ENCODE measurements around the gene RAB7B. TPM values are rescaled to one million over a fixed set of nuclear protein-coding genes. Genes with fewer than 3 reads are reported as not detected.

The RAB7B gene
- total RNA-seq, 4 donors from 2014 or later: 0.27 to 0.32 TPM; not detected in 2

DNA sequence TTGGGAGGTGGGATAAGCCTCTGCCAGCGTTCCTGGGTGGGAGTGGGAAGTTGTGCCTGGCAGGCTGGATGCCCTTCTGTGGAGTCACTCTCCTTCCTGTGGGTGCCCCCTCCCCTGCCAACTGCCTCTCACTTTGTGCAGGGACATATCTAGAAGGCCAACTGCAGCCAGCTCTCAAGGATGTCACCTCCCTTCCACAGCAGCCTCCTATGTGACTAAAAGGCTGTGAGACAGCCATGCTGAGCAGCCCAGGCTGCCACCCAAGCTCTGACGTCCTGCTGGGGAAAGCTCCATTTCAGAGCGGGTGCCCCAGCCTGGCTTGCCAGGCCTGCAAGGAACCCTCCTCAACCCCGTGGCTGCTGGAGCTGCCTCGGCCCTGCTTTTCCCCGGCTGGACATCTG lies 40.4 kb downstream of the RAB7B start:
- DNase-seq: no peak
- Histone ChIP-seq H3K4me1 (no peaks in the 10 kb centered on the region), H3K27me3 (peaks cover 8% of the 10 kb centered on the region), H3K36me3 (no peaks in the 10 kb centered on the region), H3K27ac (no peak overlapping the region), H3K9me3 (no peaks in the 10 kb centered on the region), H3K4me3 (no peak overlapping the region)
- WGBS, 2 donors (ENCODE audit: low coverage in 1 of 2): 73% methylated on average over 6 of the region's 6 CpGs; no CpG with 5 or more reads in 1 of the 2 donors
- intact Hi-C loops (cut with DNase I; ENCODE audit: low total_unique reads): no loop called here
- in situ Hi-C loops (cut with MboI; ENCODE audit: low pct_ligation_motif_present in 1 of 4, low pct_unique_long_range_greater_than_20kb in 1 of 4, low sequenced_read_pairs in 3 of 4): loop anchor here in 1 of 4 donors (25.0 kb wide), 1 partner anchor 176 kb away; the partner anchor contains the start of gene RAB29
- TF ChIP-seq POLR2AphosphoS5 (IDR thresholded peaks at IDR 0.05) (no peak), CTCF (IDR thresholded peaks at IDR 0.05) (no peak), POLR2A (IDR thresholded peaks at IDR 0.05) (no peak), EP300 (IDR thresholded peaks at IDR 0.05; ENCODE audit: low read depth) (no peak)

DNA sequence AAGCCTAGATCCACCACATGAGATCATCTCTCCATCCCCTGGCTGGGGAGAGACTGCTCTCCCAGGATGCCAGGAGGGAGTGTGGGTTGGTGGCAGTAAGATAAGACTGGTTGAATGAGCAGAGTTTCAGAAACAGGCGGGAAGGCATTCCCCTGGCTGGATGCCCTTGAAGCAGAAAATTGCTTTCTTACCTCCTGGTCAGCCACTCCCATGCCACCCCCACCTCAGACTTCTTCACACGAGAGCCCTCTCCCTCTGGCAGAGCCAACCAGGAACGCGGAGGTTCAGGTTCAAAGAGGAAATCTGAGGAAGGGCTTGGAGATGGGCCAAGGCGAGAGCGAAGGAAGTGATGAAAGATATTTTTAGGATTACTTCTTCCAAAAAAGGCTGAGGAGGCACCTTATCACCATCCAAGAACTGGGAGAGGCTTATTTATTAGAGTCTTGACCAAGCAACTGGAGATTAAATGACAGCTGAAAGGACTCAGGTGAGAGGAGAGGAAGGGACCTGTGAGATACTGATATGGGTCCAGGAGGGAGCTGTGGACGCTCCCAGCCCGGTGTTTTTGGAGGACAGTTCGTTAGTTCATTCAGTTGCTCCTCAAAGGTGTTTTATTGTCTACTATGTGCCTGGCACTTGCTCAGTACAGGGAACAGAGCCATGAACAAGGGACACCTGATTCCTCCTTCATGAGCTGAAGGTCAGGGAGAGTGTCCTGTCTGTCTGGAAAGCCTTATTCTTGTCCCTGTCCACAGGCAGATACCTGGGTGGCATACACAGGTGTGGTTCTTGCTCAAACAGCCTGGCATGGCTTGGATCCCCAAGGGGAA lies 41.0 kb downstream of the RAB7B start:
- no peak overlapping the region for H3K4me3 ChIP-seq
- WGBS, 2 donors (ENCODE audit: low coverage in 1 of 2): 50 to 65% methylated on average over 2 to 9 of the region's 9 CpGs
- no peaks in the 10 kb centered on the region for H3K4me1 ChIP-seq
- in situ Hi-C loops (cut with MboI; ENCODE audit: low pct_ligation_motif_present in 1 of 4, low pct_unique_long_range_greater_than_20kb in 1 of 4, low sequenced_read_pairs in 3 of 4) (loop anchor here in 1 of 4 donors (25.0 kb wide), 1 partner anchor 175 kb away; the partner anchor contains the start of gene RAB29), intact Hi-C loops (cut with DNase I; ENCODE audit: low total_unique reads) (no loop called here)
- DNase-seq: no peak
- H3K27ac ChIP-seq: no peak overlapping the region
- TF ChIP-seq POLR2AphosphoS5 (IDR thresholded peaks at IDR 0.05) (no peak), POLR2A (IDR thresholded peaks at IDR 0.05) (no peak)
- no peaks in the 10 kb centered on the region for H3K9me3 ChIP-seq
- H3K27me3 ChIP-seq: peaks cover 8% of the 10 kb centered on the region
- no peaks in the 10 kb centered on the region for H3K36me3 ChIP-seq

- intact Hi-C loops (cut with DNase I; ENCODE audit: low total_unique reads): no loop called here
- in situ Hi-C loops (cut with MboI; ENCODE audit: low pct_ligation_motif_present in 1 of 4, low pct_unique_long_range_greater_than_20kb in 1 of 4, low sequenced_read_pairs in 3 of 4): loop anchor here in 1 of 4 donors (25.0 kb wide), 1 partner anchor 174 kb away; the partner anchor contains the start of gene RAB29
- TF ChIP-seq POLR2A (IDR thresholded peaks at IDR 0.05): no peak
- TF ChIP-seq EP300 (IDR thresholded peaks at IDR 0.05; ENCODE audit: low read depth): no peak
- no peak for TF ChIP-seq CTCF (IDR thresholded peaks at IDR 0.05)
- no peak for TF ChIP-seq POLR2AphosphoS5 (IDR thresholded peaks at IDR 0.05)
- no peak overlapping the region for H3K4me3 ChIP-seq
- H3K36me3 ChIP-seq: no peaks in the 10 kb centered on the region
- 45% methylated on average over 2 of the region's 2 CpGs; no CpG with 5 or more reads in 1 of the 2 donors for WGBS, 2 donors (ENCODE audit: low coverage in 1 of 2)
- no peak for DNase-seq
- H3K27me3 ChIP-seq: peaks cover 8% of the 10 kb centered on the region
- H3K27ac ChIP-seq: no peak overlapping the region
- H3K9me3 ChIP-seq: no peaks in the 10 kb centered on the region
- no peaks in the 10 kb centered on the region for H3K4me1 ChIP-seq
Observed at GRCh38 chr1:205961405-205961804, 41.8 kb downstream of the RAB7B start.

- no peak for DNase-seq
- no peak overlapping the region for H3K4me3 ChIP-seq
- no peaks in the 10 kb centered on the region for H3K36me3 ChIP-seq
- no peak overlapping the region for H3K27ac ChIP-seq
- intact Hi-C loops (cut with DNase I; ENCODE audit: low total_unique reads) (no loop called here), in situ Hi-C loops (cut with MboI; ENCODE audit: low pct_ligation_motif_present in 1 of 4, low pct_unique_long_range_greater_than_20kb in 1 of 4, low sequenced_read_pairs in 3 of 4) (loop anchor here in 1 of 4 donors (25.0 kb wide), 1 partner anchor 172 kb away; the partner anchor contains the start of gene RAB29)
- no peaks in the 10 kb centered on the region for H3K4me1 ChIP-seq
- WGBS, 2 donors (ENCODE audit: low coverage in 1 of 2): 73% methylated on average over 4 of the region's 4 CpGs; no CpG with 5 or more reads in 1 of the 2 donors
- peaks cover 8% of the 10 kb centered on the region for H3K27me3 ChIP-seq
- TF ChIP-seq CTCF (IDR thresholded peaks at IDR 0.05) (no peak), POLR2A (IDR thresholded peaks at IDR 0.05) (no peak), POLR2AphosphoS5 (IDR thresholded peaks at IDR 0.05) (no peak), EP300 (IDR thresholded peaks at IDR 0.05; ENCODE audit: low read depth) (no peak)
- H3K9me3 ChIP-seq: no peaks in the 10 kb centered on the region
Observed at GRCh38 chr1:205959789-205960188, 43.4 kb downstream of the RAB7B start.
